AG08396 (cell line): ENCODE measurements around the gene SLC9A1.
"Not testable (repeated sequence)": the region's sequence is repeated elsewhere in the genome, so short reads cannot be mapped to it uniquely, and the experiment has no call there.

Experiments used
- DNase-seq: peaks from one replicate; pipeline ENCODE4 v3.0.0; 2012; ENCODE audit warnings: low spot score, mixed read lengths

SLC9A1 gene

GRCh38 chr1:27154991-27155781 lies at the start of gene SLC9A1:
SLC9A1 (minus strand) TSS chr1:27155125; CDS start chr1:27154334, 791 bp downstream.
- peak; percentile 92 for DNase-seq

GRCh38 chr1:27203946-27204345 lies 49.0 kb upstream of the SLC9A1 start:
- DNase-seq: no peak

- no peak for DNase-seq
Observed at GRCh38 chr1:27201295-27201694, 46.4 kb upstream of the SLC9A1 start.

GRCh38 chr1:27193194-27193593 lies 38.3 kb upstream of the SLC9A1 start:
- DNase-seq: no peak

GRCh38 chr1:27192039-27192529 lies 37.2 kb upstream of the SLC9A1 start:
- DNase-seq: no peak

GRCh38 chr1:27184665-27185064 lies 29.7 kb upstream of the SLC9A1 start:
- DNase-seq: not testable (repeated sequence)

GRCh38 chr1:27179979-27180378 lies 25.1 kb upstream of the SLC9A1 start:
- no peak for DNase-seq

GRCh38 chr1:27179379-27179778 lies 24.5 kb upstream of the SLC9A1 start:
- DNase-seq: no peak

GRCh38 chr1:27176954-27177353 lies 22.0 kb upstream of the SLC9A1 start:
- no peak for DNase-seq

GRCh38 chr1:27176323-27176722 lies 21.4 kb upstream of the SLC9A1 start:
- no peak for DNase-seq

- not testable (repeated sequence) for DNase-seq
Observed at GRCh38 chr1:27172992-27173391, 18.1 kb upstream of the SLC9A1 start.

GRCh38 chr1:27166929-27167328 lies 12.0 kb upstream of the SLC9A1 start:
- DNase-seq: no peak

- DNase-seq: no peak
Observed at GRCh38 chr1:27166351-27166802, 11.5 kb upstream of the SLC9A1 start.

GRCh38 chr1:27163093-27163492 lies 8.2 kb upstream of the SLC9A1 start:
- DNase-seq: no peak

- peak; percentile 0 for DNase-seq
Observed at GRCh38 chr1:27162090-27162489, 7.2 kb upstream of the SLC9A1 start.

GRCh38 chr1:27161594-27161993 lies 6.7 kb upstream of the SLC9A1 start:
- DNase-seq: peak; percentile 1

- DNase-seq: no peak
Observed at GRCh38 chr1:27157194-27157593, 2.3 kb upstream of the SLC9A1 start.

GRCh38 chr1:27154469-27154990 lies 395 bp downstream of the SLC9A1 start:
- DNase-seq: no peak

GRCh38 chr1:27153927-27154358 lies 982 bp downstream of the SLC9A1 start:
- DNase-seq: no peak

- DNase-seq: no peak
Observed at GRCh38 chr1:27153549-27153886, 1.4 kb downstream of the SLC9A1 start.

GRCh38 chr1:27152829-27153548 lies 1.9 kb downstream of the SLC9A1 start:
- no peak for DNase-seq

GRCh38 chr1:27152004-27152828 lies 2.7 kb downstream of the SLC9A1 start:
- DNase-seq: no peak
